Activated CD4-positive, alpha-beta T cell treated with anti-CD3 and anti-CD28 coated beads, Interleukin-2, Interleukin-6, amounts not matched to agents 100 ng/mL and 50 ng/mL, durations not matched to agents 16 hours and 8 hours (primary cell): ENCODE results near the gene MICALL1.
A peak's percentile ranks its signal among the peaks of the same experiment; 100 is the strongest.

Experiments
- DNase-seq: peaks from one replicate; pipeline ENCODE4 v3.0.0-alpha.2; 2020

MICALL1 gene

DNA sequence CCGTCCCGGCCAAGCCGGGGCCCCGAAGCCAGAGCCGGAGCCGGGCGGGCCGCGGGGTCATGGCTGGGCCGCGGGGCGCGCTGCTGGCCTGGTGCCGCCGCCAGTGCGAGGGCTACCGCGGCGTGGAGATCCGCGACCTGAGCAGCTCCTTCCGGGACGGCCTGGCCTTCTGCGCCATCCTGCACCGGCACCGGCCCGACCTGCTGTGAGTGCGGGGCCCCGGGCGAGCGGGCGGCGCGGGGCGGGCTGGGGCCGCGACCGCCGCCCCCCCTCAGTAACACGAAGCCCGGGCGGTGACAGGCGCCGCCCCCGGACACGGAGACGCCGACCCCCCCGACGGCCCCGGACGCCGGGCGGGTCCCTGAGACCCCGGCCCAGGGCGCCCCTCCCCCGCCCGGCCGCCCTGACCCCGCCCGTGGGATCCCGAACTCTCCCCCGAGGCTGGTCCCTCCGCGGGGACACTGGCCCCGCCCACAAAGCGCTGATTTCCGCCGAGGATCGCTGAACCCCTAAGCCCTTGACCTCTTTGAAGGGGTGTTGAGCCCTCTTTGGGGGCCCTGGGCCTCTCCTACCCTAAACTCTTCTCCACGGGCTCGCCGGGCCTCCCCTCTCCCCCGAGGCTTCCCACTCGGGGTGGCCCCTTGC is 389 bp downstream of the MICALL1 start:
- peak; percentile 42 for DNase-seq

DNA sequence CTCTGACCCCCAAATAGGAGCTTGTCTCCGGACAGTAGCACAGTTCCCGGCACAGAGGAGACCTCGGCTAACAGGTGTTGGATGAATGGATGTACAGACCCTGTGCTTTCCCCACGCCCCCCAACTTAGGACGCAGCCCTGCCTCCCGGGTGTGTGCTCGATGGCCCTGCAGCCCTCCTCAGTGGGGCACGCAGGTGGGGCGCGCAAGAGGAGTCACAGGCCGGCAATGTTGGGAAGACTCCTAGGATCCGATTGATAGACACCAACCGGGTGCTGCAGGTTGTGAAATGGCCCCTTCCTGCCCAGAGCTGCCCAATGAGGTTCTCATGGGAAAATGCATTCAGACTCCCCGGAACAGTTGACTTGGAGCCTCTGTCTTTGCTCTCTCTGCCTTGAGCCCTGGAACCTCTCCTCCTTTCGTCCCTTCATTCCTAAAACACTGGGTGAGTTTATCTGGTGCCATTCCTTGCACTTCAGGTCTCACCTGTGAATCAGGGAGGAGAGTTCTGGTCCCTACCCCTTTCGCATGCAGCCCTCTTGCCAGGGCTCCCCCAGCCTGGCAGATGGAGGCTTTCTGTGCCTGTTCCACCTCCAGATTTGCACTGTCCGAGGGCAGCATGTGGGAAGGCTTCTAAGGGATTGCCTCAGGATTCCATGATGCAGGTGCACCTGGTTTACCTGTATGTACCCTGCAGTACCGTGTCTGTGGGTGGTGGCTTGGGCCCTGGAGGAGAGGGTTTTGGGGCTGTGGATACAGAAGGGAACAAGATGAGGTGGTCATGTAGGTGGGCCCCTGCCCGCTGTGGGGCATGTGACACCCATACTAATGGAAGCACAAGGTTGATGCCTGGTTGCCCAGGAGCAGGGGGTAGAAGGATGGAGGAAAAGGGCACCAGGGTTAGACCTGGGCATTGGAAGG is 1.2 kb downstream of the MICALL1 start:
- no peak for DNase-seq

DNA sequence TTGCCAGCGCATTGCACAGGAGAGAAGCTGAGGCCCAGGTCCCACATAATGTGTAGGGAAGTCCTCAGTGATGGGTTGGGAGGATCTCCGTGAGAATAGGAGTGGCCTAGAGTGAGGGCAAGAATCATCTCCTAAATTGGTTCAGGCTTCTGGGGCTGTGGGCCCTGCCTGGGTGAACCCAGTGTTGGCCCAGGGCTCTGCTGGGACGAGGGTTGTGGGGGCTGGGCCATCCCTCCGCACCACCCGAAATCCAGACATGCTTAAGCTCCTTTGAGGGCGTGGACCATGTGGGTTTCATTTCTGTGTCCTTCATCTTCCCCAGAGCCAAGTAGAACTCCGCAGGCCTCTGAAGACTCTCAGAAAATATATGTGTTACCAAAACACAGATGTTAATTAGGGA is 3.7 kb downstream of the MICALL1 start:
- DNase-seq, result no peak

DNA sequence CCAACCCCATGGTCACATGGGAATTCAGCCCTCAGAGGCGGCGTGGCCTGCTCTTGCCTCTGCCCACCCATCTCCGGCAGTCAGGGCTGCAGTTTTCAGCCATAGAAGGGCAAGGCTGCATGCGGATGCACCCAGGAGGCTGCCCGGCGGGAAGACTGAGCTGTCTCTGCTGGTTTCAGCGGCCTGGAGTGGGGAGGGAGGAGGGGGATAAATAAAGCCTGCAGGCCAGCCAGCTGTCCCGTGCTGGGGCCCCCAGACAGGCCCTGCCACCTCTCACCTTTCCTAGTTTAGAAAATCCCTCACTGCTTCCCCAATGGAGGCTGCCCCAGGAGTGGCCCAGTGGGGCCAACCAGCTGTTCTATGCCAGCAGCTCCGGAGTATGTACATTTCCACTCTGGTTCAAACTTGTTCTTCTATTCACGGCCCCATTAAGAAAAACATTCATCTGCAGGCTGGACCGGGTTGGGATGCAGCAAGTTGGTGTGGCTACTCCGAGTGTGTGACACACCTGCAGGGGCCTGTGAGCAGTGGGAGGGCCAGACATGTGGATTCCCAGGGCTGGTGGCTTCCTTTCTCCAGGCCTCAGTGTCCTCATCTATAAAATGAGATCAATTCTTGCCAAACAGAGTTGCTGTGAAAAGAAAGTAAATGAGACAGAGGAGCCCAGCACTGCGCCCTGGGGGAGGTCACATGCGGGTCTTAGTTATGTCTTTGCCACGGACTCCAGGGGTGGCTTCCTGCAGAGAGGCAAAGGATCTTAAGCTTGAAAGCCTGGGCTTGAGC is 5.0 kb downstream of the MICALL1 start:
- no peak for DNase-seq

DNA sequence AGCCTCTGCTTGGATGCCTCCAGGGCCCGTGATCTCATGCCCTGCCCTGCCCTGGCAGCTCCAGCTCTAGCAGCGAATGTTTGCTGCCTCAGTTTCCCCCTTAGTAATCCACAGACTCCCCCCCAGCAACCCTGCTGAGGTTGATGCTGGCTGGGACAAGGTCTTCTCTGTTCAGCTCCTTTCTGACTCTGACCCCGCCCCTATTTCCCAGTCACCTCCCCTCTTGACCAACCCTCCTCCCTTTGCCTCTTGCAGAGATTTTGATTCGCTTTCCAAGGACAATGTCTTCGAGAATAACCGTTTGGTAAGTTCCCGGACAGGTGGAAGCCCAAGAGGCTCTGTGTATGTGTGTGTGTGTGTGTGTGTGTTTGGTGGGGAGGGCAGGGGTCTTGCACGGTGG is 5.6 kb downstream of the MICALL1 start:
- no peak for DNase-seq

DNA sequence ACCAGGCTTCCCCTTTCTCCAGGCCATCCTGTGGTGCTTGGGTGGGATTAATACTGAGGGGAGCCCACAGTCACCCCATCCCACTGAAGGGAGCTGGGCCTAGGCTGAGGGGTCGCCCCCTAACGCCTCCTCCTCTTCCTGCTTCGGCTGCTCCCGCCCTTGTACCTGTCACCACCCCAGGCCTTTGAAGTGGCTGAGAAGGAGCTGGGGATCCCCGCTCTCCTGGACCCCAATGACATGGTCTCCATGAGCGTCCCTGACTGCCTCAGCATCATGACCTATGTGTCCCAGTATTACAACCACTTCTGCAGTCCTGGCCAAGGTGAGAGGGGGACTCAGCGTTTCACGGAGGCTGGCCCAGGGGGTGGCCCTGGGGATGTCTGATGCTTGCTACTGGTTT is 6.1 kb downstream of the MICALL1 start:
- no peak for DNase-seq

DNA sequence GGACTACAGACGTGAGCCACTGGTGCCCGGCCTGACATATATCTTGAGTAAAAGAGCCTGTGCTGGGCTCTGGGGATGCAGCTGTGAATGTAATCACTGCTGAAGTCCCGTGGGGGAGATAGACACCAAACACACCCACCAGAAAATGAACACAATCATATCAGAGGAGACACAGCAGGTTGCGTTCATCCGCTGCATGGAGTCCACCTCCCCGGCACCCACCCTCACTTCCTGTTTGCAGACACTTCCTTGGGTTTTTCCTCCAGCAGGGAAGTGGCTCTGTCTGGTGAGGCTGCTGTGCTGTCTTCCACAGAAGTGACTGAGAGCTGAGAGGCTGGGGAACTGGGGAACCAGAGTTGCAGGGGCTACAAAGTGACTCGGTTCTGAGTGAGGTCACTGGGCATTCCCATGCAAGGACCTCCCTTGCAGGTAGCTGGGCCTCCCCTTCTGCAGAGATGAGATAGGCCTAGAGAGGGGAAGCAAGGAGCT is 7.2 kb downstream of the MICALL1 start:
- no peak for DNase-seq

DNA sequence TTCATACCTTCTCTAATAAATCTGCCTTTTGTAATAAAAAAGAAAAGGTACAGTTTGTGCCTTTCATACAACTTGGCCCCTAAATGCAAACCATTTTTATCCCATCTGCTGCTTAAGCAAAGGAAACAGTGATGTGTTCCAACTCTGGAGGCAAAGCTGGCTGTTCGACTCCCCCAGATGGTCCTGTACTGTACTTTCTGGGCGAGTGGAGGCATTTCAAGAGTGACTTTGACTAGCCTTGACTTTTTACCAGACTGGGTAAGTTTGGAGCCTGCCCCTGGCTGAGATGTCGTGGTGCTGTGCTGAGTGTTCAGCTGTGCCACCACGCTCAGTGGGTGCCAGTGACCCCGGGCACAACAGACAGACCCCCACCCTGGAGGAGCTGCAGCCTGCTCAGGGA is 10.2 kb downstream of the MICALL1 start:
- DNase-seq, result no peak

DNA sequence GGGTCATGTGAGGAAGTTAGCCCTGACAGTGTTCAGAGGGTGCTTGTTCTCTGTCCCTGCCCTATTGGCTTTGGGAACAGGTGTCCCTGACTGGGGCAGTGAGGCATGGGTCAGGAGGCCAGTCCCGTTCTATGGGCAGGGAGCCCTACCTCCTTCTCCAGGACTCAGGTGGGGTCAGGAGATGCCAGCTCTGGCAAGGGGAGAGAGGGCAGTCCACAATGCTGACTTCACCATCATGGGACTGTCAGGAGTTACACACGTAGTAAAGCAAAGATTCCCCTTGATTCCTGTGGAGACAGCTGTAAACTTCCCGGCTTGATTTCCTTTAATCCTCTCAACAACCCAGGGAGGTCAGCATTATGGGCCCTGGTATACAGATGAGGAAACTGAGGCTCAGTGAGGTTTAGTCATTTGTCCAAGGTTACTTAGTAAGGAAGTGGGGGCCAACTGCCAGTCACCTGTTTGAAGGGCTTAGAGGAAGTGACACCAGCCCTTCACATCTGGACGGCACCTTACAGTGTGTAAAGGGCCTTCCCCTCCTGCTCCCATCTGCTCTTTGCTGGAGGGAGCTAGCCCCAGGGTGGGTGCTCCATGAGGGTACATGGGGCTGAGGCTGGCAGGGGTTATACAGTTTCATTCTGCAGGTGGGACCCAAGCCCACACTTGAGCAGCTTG is 11.9 kb downstream of the MICALL1 start:
- no peak for DNase-seq

DNA sequence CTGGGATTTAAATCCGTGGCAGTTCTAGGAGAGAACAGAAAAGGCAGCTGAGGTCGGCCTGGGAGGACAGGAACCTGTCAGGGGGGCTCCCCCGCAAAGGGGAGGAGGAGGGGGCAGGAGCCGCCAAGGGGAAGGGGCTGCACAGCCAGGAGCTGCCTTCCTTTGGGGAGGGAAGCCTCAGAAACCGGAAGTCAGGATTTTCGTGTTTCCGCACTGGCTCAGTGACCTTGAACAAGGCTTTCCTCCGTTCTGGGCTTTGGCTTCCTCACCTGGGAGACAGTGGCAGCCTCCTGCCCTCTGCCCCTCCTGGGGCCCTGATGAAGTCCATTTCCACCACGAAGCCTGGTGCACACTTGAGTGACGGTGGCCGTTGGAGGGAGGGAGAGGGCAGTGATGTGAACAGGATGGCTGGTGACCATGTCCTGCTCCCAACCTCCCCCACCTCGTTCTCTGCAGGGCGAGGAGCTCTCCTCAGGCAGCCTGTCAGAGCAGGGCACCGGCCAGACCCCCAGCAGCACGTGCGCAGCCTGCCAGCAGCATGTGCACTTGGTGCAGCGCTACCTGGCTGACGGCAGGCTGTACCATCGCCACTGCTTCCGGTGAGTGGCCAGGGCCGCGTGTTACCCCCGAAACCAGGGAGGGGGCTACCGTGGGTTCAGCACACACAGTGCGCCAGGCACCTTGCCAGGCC is 12.6 kb downstream of the MICALL1 start:
- DNase-seq, result no peak

DNA sequence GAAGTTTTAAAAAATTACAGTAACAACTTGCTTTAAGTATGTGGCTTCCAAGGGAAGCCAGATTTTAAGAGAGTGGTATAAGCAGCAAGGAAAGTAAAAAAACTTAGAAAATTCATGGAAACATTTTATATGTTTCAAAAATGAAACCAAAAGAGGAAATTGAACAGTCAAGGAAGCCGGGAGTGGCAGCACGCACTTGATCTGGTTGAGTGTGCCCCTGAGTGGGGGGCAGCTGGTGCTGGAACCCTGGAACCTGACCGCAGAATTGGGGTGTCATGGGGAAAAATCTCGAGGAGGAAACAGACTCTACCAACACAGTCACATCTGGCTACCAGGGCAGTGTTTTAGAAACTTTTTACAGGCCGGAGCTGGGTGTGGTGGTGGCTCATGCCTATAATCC is 14.0 kb downstream of the MICALL1 start:
- no peak for DNase-seq

DNA sequence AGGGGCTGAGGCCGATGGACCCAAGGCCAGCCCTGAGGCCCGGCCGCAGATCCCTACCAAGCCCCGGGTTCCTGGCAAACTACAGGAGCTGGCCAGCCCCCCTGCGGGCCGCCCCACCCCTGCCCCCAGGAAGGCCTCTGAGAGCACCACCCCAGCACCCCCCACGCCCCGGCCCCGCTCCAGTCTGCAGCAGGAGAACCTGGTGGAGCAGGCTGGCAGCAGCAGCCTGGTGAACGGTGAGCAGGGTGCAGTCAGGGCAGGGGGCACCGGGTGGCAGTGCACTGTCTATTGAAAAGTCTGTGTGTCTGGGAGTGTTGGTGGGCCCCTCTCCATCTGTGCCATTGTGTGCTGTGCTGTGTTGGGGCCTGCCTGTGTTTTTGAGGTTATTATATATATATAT is 16.1 kb downstream of the MICALL1 start:
- no peak for DNase-seq

DNA sequence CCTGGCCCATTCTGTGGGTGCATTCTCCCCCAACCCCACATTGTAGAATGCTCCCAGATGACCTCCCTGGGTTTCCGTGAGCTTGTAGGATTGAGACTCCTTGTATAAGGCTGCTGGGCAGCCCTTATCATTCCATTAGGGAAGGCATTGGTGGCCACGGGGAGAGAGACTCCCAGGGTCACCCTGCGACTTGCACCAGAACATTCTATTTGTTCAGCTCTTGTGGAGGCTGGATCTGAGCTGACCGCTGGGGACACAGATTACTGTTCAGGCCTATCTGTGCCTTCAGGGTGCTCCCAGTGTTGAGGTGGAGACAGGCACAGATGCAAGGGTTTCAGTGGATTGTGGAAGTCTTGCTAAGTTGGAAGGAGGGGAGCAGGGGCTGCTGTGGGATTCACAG is 17.8 kb downstream of the MICALL1 start:
- DNase-seq, result no peak

DNA sequence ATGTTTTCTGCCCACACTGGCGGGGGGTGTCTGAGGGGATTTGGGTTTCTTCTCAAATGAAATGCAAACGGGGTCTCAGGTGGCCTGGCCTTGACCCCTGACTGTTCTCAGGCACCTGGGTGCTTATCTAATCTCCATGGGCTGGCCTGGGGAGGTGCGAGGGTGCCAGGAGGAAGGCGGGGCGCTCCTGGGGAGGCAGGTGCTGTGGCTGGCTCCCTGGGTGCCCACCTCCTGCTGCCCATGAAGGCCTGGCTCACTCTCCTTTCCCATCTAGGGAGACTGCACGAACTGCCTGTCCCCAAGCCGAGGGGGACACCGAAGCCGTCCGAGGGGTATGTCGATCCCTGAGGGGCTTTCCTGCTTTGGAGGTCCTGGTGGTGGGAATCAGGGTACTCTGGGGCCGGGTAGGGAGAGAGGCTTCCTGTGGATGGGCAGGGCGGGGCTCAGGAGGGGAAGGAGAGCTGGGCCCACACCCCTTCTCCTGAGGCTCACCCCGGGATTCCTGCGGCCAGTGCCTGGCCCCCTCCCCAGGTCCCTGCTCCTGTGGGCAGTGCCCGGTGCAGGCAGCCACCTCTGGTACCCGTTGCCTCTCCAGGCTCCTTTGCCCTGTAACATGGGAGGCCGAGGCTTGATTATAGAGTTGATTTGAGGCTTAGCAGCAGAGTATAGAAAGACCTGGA is 18.4 kb downstream of the MICALL1 start:
- no peak for DNase-seq

DNA sequence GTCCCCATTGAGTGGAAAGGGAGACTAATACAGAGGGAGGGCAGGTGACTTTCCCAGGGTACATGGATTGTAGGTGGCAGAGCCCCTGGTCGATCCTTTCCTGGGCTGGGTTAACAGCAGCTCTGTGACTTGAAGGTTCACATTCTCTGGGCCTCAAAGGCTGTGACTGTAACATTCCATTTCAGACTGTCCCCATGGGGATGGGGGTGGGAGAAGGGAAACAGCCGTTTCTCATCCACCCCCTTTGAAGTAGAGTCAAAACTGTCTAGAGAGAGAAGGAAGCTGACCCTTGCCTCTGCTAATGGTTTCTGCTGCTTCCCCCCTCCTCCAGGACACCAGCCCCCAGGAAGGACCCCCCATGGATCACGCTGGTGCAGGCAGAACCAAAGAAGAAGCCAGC is 19.2 kb downstream of the MICALL1 start:
- DNase-seq, result no peak

DNA sequence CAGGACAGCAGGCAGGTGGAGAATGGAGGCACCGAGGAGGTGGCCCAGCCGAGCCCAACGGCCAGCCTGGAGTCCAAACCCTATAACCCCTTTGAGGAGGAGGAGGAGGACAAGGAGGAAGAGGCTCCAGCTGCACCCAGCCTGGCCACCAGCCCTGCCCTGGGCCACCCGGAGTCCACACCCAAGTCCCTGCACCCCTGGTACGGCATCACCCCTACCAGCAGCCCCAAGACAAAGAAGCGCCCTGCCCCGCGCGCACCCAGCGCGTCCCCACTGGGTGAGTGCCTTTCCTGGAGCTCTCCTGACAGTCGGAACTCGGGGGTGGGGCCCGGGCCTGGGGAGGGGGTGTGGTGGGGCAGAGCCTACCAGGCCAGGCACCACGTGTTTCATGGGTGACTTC is 19.7 kb downstream of the MICALL1 start:
- DNase-seq, result no peak

DNA sequence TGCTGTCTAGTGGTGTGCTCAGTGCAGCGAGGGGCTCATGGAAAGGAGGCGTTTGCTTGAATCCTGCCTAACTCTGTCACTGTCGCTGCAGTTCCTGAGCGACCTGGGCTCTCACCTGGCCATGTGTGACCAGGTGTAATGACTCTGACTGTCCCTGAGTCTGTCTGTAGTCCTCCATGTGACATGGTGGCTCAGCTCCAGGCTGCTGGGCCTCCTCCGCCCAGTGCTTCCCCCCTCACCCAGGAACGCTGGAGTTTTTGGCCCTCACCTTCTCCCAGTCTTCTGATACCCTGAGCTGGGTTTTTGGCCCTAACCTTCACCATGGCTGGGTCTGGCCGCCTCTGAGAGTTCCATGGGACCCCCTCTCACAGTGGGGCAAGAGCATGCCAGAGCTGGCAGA is 20.3 kb downstream of the MICALL1 start:
- DNase-seq, result no peak

DNA sequence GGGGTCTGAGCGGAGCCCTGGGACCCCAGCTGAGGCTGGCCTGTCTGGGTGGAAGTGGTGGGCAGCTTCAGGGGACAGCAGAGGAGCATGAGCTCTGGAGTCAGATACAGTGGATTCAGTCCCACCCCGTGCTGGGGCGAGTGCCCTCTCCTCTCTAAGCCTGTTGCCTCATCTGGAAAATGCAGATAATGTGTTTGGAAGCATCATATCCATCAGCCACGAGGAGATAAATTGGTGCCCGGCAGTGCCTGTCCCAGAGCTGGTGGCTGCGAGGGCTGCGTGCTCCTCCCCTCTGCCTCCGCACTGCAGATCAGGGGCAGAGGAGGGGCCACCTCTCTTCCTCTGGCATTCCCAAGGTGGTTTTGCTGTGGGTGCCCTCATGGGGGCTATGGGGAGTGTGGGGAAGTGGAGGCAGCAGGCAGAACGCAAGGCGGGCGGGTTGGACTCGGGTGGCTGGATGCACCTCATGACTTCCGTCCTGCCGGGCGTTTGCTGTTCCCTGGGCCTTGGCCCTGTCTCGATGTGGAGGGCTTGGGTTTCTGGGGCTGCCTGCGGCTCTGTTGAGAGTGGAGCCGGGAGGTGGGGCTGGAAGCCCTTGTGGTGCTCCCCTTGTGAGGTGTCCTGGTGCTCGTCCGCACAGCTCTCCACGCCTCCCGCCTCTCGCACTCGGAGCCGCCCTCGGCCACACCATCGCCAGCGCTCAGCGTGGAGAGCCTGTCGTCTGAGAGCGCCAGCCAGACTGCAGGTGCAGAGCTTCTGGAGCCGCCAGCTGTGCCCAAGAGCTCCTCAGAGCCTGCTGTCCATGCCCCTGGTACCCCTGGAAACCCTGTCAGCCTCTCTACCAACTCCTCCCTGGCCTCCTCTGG is 20.9 kb downstream of the MICALL1 start:
- DNase-seq, result no peak

DNA sequence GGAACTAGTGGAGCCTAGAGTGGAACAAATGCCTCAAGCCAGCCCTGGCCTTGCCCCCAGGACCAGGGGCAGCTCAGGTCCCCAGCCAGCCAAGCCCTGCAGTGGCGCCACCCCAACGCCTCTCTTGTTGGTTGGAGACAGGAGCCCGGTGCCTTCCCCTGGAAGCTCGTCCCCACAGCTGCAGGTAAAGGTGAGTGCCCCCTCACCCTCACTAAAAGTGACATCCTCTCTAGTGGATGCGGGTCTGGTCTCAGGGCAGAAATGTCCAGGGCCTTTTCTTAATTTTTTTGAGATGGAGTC is 21.5 kb downstream of the MICALL1 start:
- no peak for DNase-seq

DNA sequence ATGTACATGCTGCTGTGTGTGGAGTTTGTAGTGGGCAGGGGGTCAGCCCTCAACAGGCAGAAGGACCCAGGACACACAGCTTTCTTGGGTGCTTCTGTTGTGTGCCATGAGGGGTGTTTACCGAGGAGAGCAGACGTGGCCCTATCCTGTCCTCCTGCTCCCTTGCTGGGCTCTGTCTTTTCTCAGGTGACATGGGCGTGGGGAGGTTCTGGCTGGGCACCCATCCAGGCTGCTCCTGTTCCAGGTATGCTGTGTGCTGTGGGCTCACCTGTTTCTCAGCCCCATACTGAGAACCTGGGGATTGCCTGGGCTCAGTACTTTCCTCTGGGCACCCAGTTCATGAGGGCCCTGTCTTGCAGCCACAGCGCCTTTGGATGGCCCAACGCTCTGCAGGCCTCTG is 23.3 kb downstream of the MICALL1 start:
- DNase-seq, result no peak
